WTC11 (cell line): Measurements from ENCODE around the gene FAM107A.

Experiments used
- ATF1 ChIP-seq: sonication (generic); formaldehyde crosslinking; IDR thresholded peaks from 2 replicates; pipeline ENCODE4 v1.8.1; 2023; ENCODE audit warnings: mild to moderate bottlenecking, moderate library complexity, missing genetic modification reagents
- ATF3 ChIP-seq: sonication (generic); formaldehyde crosslinking; conservative IDR thresholded peaks from 2 replicates; pipeline ENCODE4 v1.8.1; 2022; ENCODE audit warnings: mild to moderate bottlenecking, missing genetic modification reagents
- CTCF ChIP-seq: fragments of 200-600 bp; IDR thresholded peaks from 2 replicates; pipeline ENCODE4 v1.8.0; 2022; ENCODE audit warnings: antibody characterized with exemption
- E2F1 ChIP-seq: sonication (generic); formaldehyde crosslinking; IDR thresholded peaks from 2 replicates; pipeline ENCODE4 v1.8.0; 2022; ENCODE audit warnings: mild to moderate bottlenecking, missing genetic modification reagents
- E2F4 ChIP-seq: sonication (generic); formaldehyde crosslinking; IDR thresholded peaks from 2 replicates; pipeline ENCODE4 v1.8.1; 2022; ENCODE audit warnings: low read depth, mild to moderate bottlenecking, moderate library complexity, missing genetic modification reagents, borderline replicate concordance
- FOXJ3 ChIP-seq: sonication (generic); formaldehyde crosslinking; IDR thresholded peaks from 2 replicates; pipeline ENCODE4 v1.9.0; 2021; ENCODE audit warnings: missing genetic modification reagents, mild to moderate bottlenecking, borderline replicate concordance
- MXD4 ChIP-seq: fragments of 250-450 bp; sonication (Bioruptor Pico); IDR thresholded peaks from 2 replicates; pipeline ENCODE4 v1.8.0; 2021; ENCODE audit warnings: mild to moderate bottlenecking, moderate library complexity, borderline replicate concordance
- TEAD4 ChIP-seq: sonication (generic); formaldehyde crosslinking; IDR thresholded peaks from 2 replicates; pipeline ENCODE4 v1.8.0; 2022; ENCODE audit warnings: mild to moderate bottlenecking, missing genetic modification reagents
- USF2 ChIP-seq: sonication (generic); formaldehyde crosslinking; IDR thresholded peaks from 2 replicates; pipeline ENCODE4 v1.8.1; 2023; ENCODE audit warnings: mild to moderate bottlenecking, missing genetic modification reagents, moderate library complexity

GRCh38 chr3:58607816-58608215 lies 30.6 kb upstream of the FAM107A start:
- TF ChIP-seq CTCF (no peak), MXD4 (CRISPR knock-in tag) (no peak), USF2 (CRISPR knock-in tag) (no peak), ATF1 (CRISPR knock-in tag) (no peak), E2F4 (no peak), FOXJ3 (no peak), TEAD4 (CRISPR knock-in tag) (no peak), ATF3 (CRISPR knock-in tag) (no peak), E2F1 (CRISPR knock-in tag) (no peak)
